Activated T-helper 9 cell treated with anti-CD3 and anti-CD28 coated beads, Interleukin-2, amount 50 U/mL, for 16 hours (primary cell): Measurements from ENCODE around the gene SPG11.
"Not testable (repeated sequence)": the region's sequence is repeated elsewhere in the genome, so short reads cannot be mapped to it uniquely, and the experiment has no call there.

ENCODE experiments used
- DNase-seq: peaks from one replicate; pipeline ENCODE4 v3.0.0-alpha.2; 2020; ENCODE audit warnings: low read depth

The SPG11 gene

GRCh38 chr15:44682211-44682610, 18.7 kb upstream of the SPG11 start:
- no peak for DNase-seq

GRCh38 chr15:44676676-44677075, 13.2 kb upstream of the SPG11 start:
- DNase-seq: peak; percentile 18

GRCh38 chr15:44675911-44676310, 12.4 kb upstream of the SPG11 start:
- no peak for DNase-seq

- no peak for DNase-seq
These were observed 10.2 kb upstream of the SPG11 start for GRCh38 chr15:44673639-44674038.

GRCh38 chr15:44670087-44670950, 6.9 kb upstream of the SPG11 start:
- no peak for DNase-seq

- DNase-seq: no peak
These were observed 5.5 kb upstream of the SPG11 start for GRCh38 chr15:44668921-44669320.

- no peak for DNase-seq
These were observed 3.5 kb upstream of the SPG11 start for GRCh38 chr15:44667039-44667360.

- DNase-seq: no peak
These were observed 3.0 kb upstream of the SPG11 start for GRCh38 chr15:44666210-44667038.

GRCh38 chr15:44662478-44663409, 718 bp downstream of the SPG11 start:
- DNase-seq: peak; percentile 75

GRCh38 chr15:44661576-44661975, 1.9 kb downstream of the SPG11 start:
- DNase-seq: no peak

GRCh38 chr15:44659056-44659455, 4.4 kb downstream of the SPG11 start:
- no peak for DNase-seq

- no peak for DNase-seq
These were observed 6.1 kb downstream of the SPG11 start for GRCh38 chr15:44657378-44657777.

- no peak for DNase-seq
These were observed 6.5 kb downstream of the SPG11 start for GRCh38 chr15:44656913-44657312.

- no peak for DNase-seq
These were observed 7.2 kb downstream of the SPG11 start for GRCh38 chr15:44656298-44656697.

- no peak for DNase-seq
These were observed 8.6 kb downstream of the SPG11 start for GRCh38 chr15:44654858-44655257.

GRCh38 chr15:44647637-44648036, 15.8 kb downstream of the SPG11 start:
- DNase-seq: no peak

GRCh38 chr15:44647036-44647435, 16.4 kb downstream of the SPG11 start:
- DNase-seq: no peak

GRCh38 chr15:44646460-44646859, 17.0 kb downstream of the SPG11 start:
- DNase-seq: no peak

GRCh38 chr15:44641651-44642050, 21.8 kb downstream of the SPG11 start:
- DNase-seq: no peak

GRCh38 chr15:44636976-44637375, 26.5 kb downstream of the SPG11 start:
- no peak for DNase-seq

- no peak for DNase-seq
These were observed 29.9 kb downstream of the SPG11 start for GRCh38 chr15:44633603-44634002.

- not testable (repeated sequence) for DNase-seq
These were observed 38.2 kb downstream of the SPG11 start for GRCh38 chr15:44625286-44625685.
